Uterus (tissue), 4 donors: ENCODE results near the gene ALPP. TPM values are rescaled to one million over a fixed set of nuclear protein-coding genes. Genes with fewer than 3 reads are reported as not detected.
A peak's percentile ranks its signal among the peaks of the same experiment; 100 is the strongest.
"Not testable (repeated sequence)": the region's sequence is repeated elsewhere in the genome, so short reads cannot be mapped to it uniquely, and the experiment has no call there.

Experiments used
- DNase-seq, 2 donors: peaks; one replicate each; pipeline ENCODE4 v3.0.0-alpha.2; 2019 to 2020
- H3K27ac ChIP-seq, 2 donors: fragments of 200-600 bp; sonication (generic); 1 replicate in 1 of 2; 2 replicates in 1 of 2; pipeline ENCODE4 v1.5.1; 2016 to 2018
- H3K27me3 ChIP-seq, 2 donors: fragments of 200-600 bp; sonication (generic); one replicate each; pipeline ENCODE4 v1.5.1; 2018 to 2019; ENCODE audit warnings: control low read depth in 1 of 2
- H3K36me3 ChIP-seq, 2 donors: fragments of 200-600 bp; sonication (generic); one replicate each; pipeline ENCODE4 v1.5.1; 2019; ENCODE audit warnings: control low read depth in 1 of 2
- H3K4me1 ChIP-seq, 2 donors: fragments of 200-600 bp; sonication (generic); one replicate each; pipeline ENCODE4 v1.5.1; 2018 to 2019; ENCODE audit warnings: control low read depth in 1 of 2
- H3K4me3 ChIP-seq, 2 donors: fragments of 200-600 bp; sonication (generic); 1 replicate in 1 of 2; 2 replicates in 1 of 2; pipeline ENCODE4 v1.5.1; 2018 to 2019; ENCODE audit warnings: mild to moderate bottlenecking in 1 of 2
- H3K9me3 ChIP-seq, 2 donors: fragments of 200-600 bp; sonication (generic); one replicate each; pipeline ENCODE4 v1.5.1; 2019; ENCODE audit warnings: control low read depth in 1 of 2
- CTCF ChIP-seq, 4 experiments: fragments of 200-600 bp in 2 of 4; fragments of 450-650 bp in 2 of 4; sonication (generic) in 2 of 4; IDR thresholded peaks; one replicate each; pipeline ENCODE4 v1.5.1; 2016 to 2019; ENCODE audit warnings: antibody characterized with exemption in 4 of 4, mild to moderate bottlenecking in 2 of 4, moderate library complexity in 1 of 4
- POLR2A ChIP-seq, 2 donors: fragments of 450-650 bp; IDR thresholded peaks; one replicate each; pipeline ENCODE4 v1.6.1; 2016; ENCODE audit warnings: antibody characterized with exemption in 2 of 2, mild to moderate bottlenecking in 1 of 2, moderate library complexity in 1 of 2
- intact Hi-C: fragments of 100-400 bp; cut with DNase I; formaldehyde crosslinking; loops from one replicate; pipeline ENCODE4 v1.15.1; 2023; ENCODE audit warnings: low total_unique reads
- total RNA-seq, 4 donors: library from RNA; depleted of rRNA in 3 of 4; stranded (reverse); fragments of >200 nt in 3 of 4; gene quantifications; one replicate each; pipeline versions ENCODE4 v1.1.0 to v1.2.4, GENCODE V29; 2014 to 2023
- donor health status: DM: yes; HTN: yes; CAD: no.

The ALPP gene
- total RNA-seq, 4 donors from 2014 or later = 0.62 TPM; not detected in 3

- Histone ChIP-seq H3K9me3 (no peaks in the 10 kb centered on the region), H3K36me3 (no peaks in the 10 kb centered on the region), H3K4me3 (no peak overlapping the region), H3K4me1 (no peaks in the 10 kb centered on the region), H3K27ac (no peak overlapping the region), H3K27me3 (no peaks in the 10 kb centered on the region)
- intact Hi-C loops = no loop called here
- DNase-seq = no peak
- no peak for TF ChIP-seq CTCF (IDR thresholded peaks at IDR 0.05)
- TF ChIP-seq POLR2A (IDR thresholded peaks at IDR 0.05) = no peak
Measured at GRCh38 chr2:232333361-232334135, 45.0 kb upstream of the ALPP start.

GRCh38 chr2:232334136-232334884 lies 44.2 kb upstream of the ALPP start:
- peak in 1 of 2 donors; percentile 6 for DNase-seq
- not testable (repeated sequence) for H3K4me1 ChIP-seq, H3K36me3 ChIP-seq

DNA sequence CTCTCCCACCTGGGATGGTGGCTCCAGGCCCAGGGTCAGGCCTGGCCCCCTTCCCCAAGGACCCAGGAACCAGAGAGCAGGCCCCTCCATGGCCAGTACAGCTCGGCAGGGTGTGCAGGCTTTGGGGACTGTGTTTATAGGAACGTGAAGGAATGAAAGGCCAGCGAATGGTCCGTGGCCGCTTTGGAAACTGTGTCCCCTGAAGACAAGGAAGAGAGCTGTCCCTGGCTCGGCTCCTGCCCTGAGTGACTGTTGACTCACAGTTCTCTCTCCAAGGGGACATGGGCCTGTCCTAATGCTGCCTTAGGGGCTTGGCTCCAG lies 43.7 kb upstream of the ALPP start:
- intact Hi-C loops, H3K36me3 ChIP-seq, H3K27ac ChIP-seq, H3K4me1 ChIP-seq, H3K4me3 ChIP-seq, DNase-seq, H3K27me3 ChIP-seq, H3K9me3 ChIP-seq: not testable (repeated sequence)

More at GRCh38 chr2:232334136-232334884, 44.2 kb upstream of the ALPP start:
- H3K27me3 ChIP-seq, H3K4me3 ChIP-seq, H3K9me3 ChIP-seq, H3K27ac ChIP-seq, intact Hi-C loops: not testable (repeated sequence)

DNA sequence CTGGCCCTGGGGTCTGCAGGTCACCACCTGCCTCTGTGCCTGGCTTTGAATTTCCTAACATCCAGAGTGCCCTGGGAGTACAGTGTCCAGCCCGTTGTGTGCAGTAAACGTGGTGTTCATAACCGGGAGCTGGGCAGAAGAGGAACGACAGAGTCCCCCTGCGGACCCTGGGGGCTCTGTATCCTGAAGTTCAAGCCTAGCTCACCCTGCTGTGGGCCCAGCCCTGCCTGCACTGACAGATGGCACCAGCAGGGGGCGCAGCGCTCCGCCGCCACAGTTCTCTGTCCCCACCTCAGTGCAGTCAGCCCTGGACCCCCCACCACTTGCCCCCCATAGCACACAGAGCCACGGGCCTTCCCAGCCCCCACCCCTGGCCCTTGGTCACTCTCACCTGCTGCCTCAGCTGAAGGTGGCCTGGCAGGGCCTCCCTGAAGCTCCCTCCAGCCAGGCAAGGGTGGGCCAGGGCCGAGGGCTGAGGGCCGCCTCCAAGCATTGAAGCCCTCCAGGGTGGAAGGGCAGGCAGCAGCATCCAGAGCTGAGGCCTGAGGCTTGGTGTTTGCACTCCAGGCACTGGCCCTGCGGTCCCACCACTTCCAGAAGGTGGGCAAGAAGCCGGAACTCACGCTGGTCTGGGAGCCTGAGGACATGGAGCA lies 43.2 kb upstream of the ALPP start:
- H3K36me3 ChIP-seq, H3K9me3 ChIP-seq, intact Hi-C loops, H3K4me1 ChIP-seq, H3K27me3 ChIP-seq, H3K27ac ChIP-seq, H3K4me3 ChIP-seq: not testable (repeated sequence)
- DNase-seq = peak; percentile 3 to 9

GRCh38 chr2:232335859-232336215 lies 42.7 kb upstream of the ALPP start:
- peak; percentile 4 to 11 for DNase-seq
- no peaks in the 10 kb centered on the region for H3K27me3 ChIP-seq
- no peak for TF ChIP-seq POLR2A (IDR thresholded peaks at IDR 0.05)
- TF ChIP-seq CTCF (IDR thresholded peaks at IDR 0.05) = no peak
- H3K4me1 ChIP-seq = no peaks in the 10 kb centered on the region
- intact Hi-C loops = no loop called here
- H3K9me3 ChIP-seq = no peaks in the 10 kb centered on the region
- no peak overlapping the region for H3K27ac ChIP-seq
- H3K36me3 ChIP-seq = no peaks in the 10 kb centered on the region
- no peak overlapping the region for H3K4me3 ChIP-seq

- H3K4me3 ChIP-seq = no peak overlapping the region
- no peaks in the 10 kb centered on the region for H3K9me3 ChIP-seq
- H3K27me3 ChIP-seq = no peaks in the 10 kb centered on the region
- H3K4me1 ChIP-seq = no peaks in the 10 kb centered on the region
- H3K36me3 ChIP-seq = no peaks in the 10 kb centered on the region
- peak; percentile 6 to 8 for DNase-seq
- intact Hi-C loops = no loop called here
- no peak overlapping the region for H3K27ac ChIP-seq
- TF ChIP-seq POLR2A (IDR thresholded peaks at IDR 0.05) = no peak
- TF ChIP-seq CTCF (IDR thresholded peaks at IDR 0.05) = no peak
Measured at GRCh38 chr2:232336241-232336736, 42.3 kb upstream of the ALPP start.
